GM19452 (cell line): ENCODE results near the gene FGF21.

Experiments
- ATAC-seq: cut with Tn5 transposase; IDR thresholded peaks from one replicate; pipeline ENCODE4 v1.9.1; 2021; ENCODE audit not compliant: unreplicated experiment

The FGF21 gene

DNA sequence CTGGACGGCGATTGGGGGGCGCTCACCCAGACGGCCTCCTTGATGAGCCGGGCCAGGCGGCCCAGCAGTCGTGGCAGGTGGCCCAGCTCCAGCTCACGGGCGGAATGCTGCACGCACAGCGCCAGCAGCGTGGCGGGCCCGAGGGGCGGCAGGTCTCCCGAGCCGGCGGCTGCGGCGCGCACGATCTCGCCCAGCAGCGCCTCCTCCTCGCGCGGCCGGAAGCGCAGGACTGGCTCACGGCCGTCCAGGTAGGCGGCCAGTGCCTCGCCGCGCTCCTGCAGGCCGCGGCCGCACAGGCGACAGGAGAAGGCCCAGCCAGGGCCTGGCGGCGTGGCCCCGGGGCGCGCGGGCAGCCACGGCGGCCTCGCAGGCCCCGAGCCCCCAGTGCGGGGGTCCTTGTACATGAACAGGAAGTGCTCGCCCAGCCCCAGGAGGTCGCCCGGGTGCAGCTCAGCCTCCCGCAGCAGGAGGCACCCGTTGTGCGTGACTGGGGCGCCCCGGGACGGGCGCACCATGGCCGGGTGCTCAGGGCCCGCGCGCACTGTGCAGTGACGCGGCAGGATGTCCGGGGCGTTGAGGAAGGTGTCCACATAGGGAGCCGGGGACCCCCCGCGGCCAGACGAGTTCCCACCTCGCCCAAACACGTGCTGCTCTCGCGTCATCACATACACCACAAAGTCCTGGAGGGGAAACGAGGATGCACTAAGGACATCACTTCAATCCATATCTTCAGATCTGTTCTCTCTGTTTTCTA lies 26.2 kb upstream of the FGF21 start:
- no peak for ATAC-seq

DNA sequence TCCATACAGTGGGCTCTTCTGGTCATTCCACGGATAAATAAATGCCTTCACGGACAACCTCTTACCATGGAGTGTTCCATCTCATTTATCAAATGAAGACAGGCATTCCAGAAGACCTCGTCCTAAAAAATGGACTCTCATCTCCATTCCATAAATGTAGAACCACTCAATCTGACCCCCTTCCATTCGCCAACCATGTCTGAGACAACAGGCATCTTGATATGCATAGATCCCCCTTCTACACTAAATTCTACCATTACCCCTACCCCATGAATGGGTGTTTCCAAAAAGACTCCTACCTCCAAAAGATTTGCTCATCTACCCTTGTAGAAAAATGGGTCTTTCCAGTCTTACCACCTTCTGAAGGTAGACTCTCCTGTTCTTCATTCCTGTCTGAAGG lies 23.9 kb upstream of the FGF21 start:
- no peak for ATAC-seq

- no peak for ATAC-seq
Measured at GRCh38 chr19:48734625-48735024, 20.7 kb upstream of the FGF21 start.

DNA sequence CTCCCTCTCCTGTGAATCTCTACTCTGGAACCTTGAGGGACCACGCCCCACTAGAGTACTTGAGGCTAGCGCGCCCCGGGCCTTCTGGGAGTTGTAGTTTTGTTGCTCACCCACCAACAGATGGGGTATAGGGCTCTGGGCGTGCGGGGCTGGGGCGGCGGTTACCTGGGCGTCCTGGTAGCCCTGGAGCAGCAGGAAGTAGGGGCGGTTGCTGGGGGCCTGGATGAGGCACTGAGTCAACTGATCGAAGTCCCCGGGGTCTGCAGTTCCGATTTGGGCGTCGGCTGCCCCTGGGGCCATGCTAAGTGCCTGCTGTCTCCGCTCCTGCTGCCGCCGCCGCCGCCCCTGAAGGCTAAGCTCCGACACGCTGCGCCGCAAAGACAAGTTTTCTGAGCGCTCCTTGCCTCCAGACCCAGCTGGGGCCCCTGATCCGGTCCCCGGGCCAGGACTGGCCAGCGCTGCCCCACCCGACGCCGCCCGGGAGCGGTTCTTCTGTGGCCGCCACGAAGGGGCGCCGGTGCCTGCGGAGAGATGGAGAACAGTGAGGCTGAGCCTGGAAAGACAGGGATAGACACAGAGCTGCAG lies 20.2 kb upstream of the FGF21 start:
- ATAC-seq: no peak

- ATAC-seq: no peak
Measured at GRCh38 chr19:48737360-48737998, 17.8 kb upstream of the FGF21 start.

GRCh38 chr19:48738557-48739403 lies 16.5 kb upstream of the FGF21 start:
- ATAC-seq: peak; percentile 82

GRCh38 chr19:48739404-48740163 lies 15.7 kb upstream of the FGF21 start:
- ATAC-seq: no peak

DNA sequence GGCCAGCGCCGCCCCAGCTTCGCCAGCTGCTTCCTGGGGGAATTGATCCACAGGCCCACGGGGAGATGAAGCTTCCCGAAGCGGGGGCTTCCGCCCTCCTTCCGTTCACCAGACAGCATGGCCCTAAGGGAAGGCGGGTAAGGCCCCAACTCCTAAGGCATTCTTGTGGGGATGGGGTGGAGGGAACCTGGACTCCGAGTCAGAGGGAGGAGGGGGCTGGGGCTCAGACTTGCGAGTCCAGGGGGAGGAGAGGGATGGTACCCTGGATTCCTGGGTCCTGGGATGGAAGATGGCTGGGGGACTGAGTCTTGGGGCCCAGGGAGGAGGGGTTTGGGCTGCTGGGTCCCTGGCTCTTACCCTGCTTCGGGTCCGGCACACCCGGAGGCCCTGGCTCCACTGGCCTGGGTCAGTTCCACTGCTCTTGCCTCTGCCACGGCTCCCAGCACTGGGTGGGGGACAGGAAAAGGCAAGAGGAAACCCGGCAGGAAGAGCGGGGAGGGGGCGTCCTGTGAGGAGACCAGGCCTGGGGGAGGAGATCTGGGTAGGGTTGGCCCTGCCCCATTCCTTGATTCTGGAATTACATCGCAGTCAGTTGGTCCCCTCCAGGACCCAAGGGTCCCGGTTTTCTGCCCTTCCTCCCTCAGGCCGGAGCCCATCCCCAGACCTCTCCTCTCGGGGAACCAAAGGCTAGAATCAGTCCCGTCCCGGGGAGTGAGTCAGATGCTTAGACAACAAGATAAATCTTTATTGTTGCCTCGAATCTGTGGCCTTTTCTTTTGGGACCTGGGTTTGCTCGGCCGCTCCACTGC lies 15.0 kb upstream of the FGF21 start, which contains the start of gene RASIP1:
RASIP1 (minus strand) TSS at position 447 of the 809 bp plus-strand sequence; CDS start at position 119, 328 bp downstream.
- ATAC-seq: no peak

DNA sequence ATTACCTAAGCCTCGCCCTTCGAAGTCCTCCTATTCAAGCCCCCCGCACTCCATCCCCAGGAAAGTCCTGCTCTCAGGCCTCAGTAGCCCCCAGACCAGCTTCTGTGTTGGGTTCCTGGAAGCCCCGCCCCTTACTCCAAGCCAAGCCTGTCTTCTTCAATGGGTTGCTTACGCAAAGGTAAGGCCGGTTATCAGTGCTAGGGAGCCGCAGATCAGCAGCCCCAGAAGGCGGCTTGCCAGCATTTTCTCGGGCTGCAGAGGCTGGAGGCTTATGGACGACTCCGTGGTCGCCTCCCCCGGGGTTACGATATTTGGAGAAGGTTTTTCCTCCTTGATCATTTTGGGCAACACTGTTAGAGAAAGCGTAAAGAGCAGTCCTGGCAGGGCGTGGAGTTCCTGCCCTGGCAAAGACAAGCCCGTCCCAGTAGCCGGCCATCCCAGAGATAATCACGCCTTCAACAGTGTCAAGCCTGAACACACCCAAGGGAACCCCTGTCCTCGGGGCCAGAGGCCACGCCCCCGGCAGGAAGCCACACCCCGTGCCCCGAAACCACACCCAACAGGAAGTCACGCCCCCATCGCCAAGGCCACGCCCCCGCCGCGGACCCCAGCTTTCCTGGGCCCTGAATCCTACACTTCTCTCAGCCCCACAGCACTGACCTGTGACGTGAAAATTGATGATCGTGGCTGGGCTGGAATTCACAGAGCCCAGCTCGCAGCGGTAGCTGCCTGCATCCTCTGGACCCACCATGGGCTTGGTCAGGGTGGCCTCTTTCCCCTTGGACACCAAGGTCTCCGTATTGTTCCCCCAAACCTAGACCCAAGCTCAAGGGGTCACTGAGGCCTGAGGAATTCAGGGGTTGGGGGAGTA lies 14.0 kb upstream of the FGF21 start:
- ATAC-seq: no peak

DNA sequence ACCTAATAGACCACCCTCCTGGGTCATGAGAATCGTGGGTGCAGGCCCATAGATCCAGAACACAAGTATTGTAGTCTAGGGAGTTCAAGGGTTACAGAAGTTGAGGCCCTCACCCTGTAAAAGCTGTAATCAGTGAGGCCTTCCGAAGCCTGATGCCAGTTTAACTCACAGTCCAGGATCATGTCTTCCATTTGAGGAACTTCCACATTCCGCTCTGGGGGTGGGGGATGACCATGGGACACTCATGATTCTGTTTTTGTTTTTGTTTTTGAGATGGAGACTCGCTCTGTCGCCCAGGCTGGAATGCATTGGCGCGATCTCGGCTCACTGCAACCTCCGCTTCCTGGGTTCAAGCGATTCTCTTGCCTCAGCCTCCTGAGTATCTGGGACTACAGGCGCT lies 13.2 kb upstream of the FGF21 start:
- ATAC-seq: no peak

DNA sequence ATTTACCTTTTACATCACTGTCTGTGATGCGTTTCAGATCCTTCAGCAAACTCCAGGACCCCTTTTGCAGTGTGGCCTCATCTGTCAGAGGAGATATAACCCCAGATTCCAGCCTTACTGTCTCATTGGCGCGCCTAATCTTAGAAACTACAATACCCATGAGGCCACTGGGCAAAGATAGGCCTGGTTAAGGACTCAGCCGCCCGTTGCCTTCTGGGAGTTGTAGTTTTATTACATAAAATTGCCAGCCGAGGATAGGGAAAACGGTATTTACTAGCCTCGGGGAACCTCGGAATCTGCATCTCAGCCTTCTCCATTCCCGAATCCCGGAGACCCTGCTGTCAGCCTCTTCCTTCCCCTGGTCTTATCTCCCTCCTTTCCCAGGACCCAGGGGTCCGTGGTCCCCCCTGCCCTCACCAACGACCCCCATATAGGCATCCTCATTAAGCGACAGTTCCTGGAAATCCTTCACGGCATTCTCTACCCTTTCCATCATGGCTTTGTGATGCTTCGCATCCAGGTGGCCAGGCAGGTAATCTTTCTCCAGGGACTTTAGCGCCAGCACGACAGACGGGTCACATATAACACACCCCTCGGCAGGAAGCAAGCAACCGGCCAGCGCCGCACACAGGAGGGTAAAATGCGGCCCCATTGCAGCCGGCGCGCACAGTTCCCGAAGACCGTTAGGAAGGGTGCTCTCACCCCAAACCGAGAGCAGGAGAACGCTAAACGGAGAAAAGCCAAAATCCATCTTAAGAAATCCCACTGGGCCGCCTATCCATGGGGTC lies 9.9 kb upstream of the FGF21 start:
- ATAC-seq: no peak

- ATAC-seq: no peak
Measured at GRCh38 chr19:48746110-48746509, 9.2 kb upstream of the FGF21 start.

GRCh38 chr19:48746738-48747575 lies 8.4 kb upstream of the FGF21 start, which contains the start of gene IZUMO1:
TSS of gene IZUMO1 (minus strand) at chr19:48746909. CDS start at chr19:48745859, 1,050 bp downstream.
- no peak for ATAC-seq

GRCh38 chr19:48749571-48750198 lies 5.6 kb upstream of the FGF21 start:
- ATAC-seq: no peak

GRCh38 chr19:48750351-48750750 lies 5.0 kb upstream of the FGF21 start:
- ATAC-seq: no peak

- ATAC-seq: no peak
Measured at GRCh38 chr19:48750771-48751504, 4.4 kb upstream of the FGF21 start.
